ENCODE results near the gene RANBP1.

RANBP1 gene

DNA sequence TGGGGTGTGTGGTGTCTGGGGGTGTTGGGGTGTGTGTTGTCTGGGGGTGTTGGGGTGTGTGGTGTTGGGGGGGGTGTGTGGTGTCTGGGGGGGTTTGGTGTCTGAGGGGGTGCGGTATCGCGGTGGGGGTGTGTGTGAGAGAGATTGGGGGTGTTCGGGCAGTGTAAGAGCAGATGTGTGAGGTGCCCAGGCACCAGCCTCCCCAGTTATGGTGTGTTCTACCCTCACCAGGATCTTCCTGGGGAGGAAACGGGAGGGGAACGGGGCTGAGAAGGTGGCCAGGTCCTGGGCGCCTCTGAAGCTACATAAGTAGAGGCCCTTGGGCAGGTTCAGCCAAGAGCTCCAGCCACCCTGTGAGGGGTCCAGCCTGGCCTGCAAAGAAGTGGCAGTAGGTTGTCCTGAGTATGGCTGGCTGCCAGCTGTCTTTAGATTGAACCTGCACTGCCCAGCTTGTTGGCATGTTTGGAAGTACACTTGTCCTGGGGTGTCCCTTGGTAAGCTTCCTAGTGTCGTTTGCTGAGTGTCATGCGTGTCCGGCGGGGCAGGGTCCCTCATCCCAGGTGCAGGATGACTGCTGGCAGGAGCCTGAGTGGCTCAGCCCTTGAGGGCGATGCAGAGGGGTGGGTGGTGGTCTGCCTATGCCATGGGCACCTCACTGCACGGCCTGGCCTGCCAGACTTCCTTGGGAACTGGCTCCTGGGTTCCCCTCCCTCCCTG lies 7.6 kb downstream of the RANBP1 start:
- Histone ChIP-seq H3K27ac (no peak overlapping the region), H3K9ac (ENCODE audit: insufficient read length) (no peak overlapping the region), H3K36me3 (ENCODE audit: insufficient read depth, low read length) (peaks cover 93% of the 10 kb centered on the region), H3K4me3 (no peak overlapping the region), H3K9me3 (ENCODE audit: low read depth, low read length) (no peaks in the 10 kb centered on the region)
- DNase-seq (ENCODE audit: low read depth, low spot score) = no peak
- no peak for TF ChIP-seq POLR2AphosphoS5 (IDR thresholded peaks at IDR 0.05; ENCODE audit: borderline replicate concordance, low read depth, low read length)
- no peak for TF ChIP-seq EZH2 (IDR thresholded peaks at IDR 0.05)
- TF ChIP-seq FOXP2 (optimal IDR thresholded peaks at IDR 0.05; ENCODE audit: control extremely low read depth, extremely low read length, insufficient read depth) = no peak

DNA sequence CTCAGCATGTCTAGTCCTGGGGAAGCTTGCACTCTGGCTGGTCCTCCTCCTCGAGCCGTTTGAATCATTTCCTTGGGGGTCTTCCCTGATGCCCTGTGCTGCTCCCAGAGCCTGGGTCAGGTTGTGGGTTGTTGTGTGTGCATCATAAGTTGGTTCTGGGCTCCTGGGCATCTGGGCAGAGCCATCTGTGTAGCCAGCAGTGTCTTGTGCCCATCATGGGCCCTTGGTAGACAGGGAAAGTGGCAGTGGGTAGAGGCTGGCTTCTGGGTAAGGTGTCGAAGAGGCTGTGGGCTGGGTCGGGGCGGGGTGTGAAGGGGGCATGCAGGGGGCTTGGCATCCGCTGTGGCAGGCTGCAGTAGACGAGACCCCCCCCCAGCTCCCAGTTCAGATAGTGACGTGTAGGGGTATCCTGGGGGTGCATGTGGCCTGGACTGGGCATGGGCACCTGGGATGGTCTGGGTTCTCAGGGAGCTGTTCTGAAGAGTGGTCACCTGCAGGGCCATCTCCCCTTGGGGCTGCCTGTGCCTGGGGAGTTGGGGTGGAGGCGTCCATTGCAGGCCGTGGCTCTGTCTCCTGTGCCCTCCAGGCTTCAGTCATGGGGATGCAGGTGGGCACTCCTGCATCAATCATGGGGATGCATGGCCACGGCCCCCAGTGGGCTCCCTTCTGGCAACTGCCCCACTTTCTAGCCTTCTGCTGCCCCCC lies 8.3 kb downstream of the RANBP1 start:
- Histone ChIP-seq H3K27ac (no peak overlapping the region), H3K9ac (ENCODE audit: insufficient read length) (no peak overlapping the region), H3K36me3 (ENCODE audit: insufficient read depth, low read length) (peaks cover 86% of the 10 kb centered on the region), H3K9me3 (ENCODE audit: low read depth, low read length) (no peaks in the 10 kb centered on the region), H3K4me3 (no peak overlapping the region)
- DNase-seq (ENCODE audit: low read depth, low spot score) = no peak
- TF ChIP-seq EZH2 (IDR thresholded peaks at IDR 0.05) = no peak
- TF ChIP-seq FOXP2 (optimal IDR thresholded peaks at IDR 0.05; ENCODE audit: control extremely low read depth, extremely low read length, insufficient read depth) = no peak
- TF ChIP-seq POLR2AphosphoS5 (IDR thresholded peaks at IDR 0.05; ENCODE audit: borderline replicate concordance, low read depth, low read length) = no peak

DNA sequence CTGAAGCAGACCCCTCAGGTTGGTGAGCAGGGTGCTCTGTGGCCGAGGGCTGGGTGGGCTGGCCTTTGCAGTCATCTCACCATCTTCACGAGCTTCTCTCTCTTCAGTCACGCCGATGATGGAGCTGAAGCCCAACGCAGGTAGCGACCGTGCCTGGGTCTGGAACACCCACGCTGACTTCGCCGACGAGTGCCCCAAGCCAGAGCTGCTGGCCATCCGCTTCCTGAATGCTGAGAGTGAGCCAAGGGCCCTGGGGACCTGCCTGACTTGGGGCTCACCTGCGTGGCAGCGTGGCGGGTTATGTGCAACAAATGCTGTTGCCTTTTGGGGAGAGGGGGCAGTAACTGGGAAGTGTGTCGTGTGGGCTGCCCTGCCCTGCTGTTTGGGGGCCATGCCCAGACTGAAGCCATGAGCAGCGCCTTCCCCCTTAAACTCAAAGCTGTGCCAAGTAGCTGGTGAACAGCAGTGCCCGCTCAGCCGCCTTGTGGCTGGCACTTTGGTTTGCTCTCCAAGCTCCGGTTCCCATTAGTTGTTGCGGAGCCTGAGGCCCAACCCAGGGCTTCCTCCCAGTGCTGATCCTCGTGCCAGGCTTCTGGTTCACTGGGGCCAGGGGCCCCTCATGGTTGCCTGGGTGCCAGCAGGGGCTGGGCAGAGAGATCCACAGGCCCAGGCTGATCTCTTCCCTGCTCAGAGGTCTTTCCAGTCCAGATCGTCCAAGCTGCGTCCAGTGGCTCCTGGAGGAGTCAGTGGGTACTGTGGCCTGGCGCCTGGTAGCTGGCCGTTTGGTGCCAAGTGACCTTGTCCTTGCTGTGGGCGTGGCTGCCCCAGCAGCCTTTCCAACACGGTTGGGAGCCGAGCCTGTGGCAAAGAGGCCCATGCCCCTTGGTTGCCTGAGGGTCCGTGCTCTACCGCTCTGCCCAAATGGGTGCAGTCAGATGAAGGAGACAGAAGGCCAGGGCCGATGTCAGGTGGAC lies 9.6 kb downstream of the RANBP1 start:
- DNase-seq (ENCODE audit: low read depth, low spot score) = no peak
- no peak overlapping the region for H3K4me3 ChIP-seq
- H3K9ac ChIP-seq (ENCODE audit: insufficient read length) = no peak overlapping the region
- TF ChIP-seq EZH2 (IDR thresholded peaks at IDR 0.05) (no peak), FOXP2 (optimal IDR thresholded peaks at IDR 0.05; ENCODE audit: control extremely low read depth, extremely low read length, insufficient read depth) (no peak), POLR2AphosphoS5 (IDR thresholded peaks at IDR 0.05; ENCODE audit: borderline replicate concordance, low read depth, low read length) (no peak; the same call in 1 of the 2 replicates)
- H3K36me3 ChIP-seq (ENCODE audit: insufficient read depth, low read length) = peaks cover 73% of the 10 kb centered on the region
- no peak overlapping the region for H3K27ac ChIP-seq
- H3K9me3 ChIP-seq (ENCODE audit: low read depth, low read length) = no peaks in the 10 kb centered on the region

DNA sequence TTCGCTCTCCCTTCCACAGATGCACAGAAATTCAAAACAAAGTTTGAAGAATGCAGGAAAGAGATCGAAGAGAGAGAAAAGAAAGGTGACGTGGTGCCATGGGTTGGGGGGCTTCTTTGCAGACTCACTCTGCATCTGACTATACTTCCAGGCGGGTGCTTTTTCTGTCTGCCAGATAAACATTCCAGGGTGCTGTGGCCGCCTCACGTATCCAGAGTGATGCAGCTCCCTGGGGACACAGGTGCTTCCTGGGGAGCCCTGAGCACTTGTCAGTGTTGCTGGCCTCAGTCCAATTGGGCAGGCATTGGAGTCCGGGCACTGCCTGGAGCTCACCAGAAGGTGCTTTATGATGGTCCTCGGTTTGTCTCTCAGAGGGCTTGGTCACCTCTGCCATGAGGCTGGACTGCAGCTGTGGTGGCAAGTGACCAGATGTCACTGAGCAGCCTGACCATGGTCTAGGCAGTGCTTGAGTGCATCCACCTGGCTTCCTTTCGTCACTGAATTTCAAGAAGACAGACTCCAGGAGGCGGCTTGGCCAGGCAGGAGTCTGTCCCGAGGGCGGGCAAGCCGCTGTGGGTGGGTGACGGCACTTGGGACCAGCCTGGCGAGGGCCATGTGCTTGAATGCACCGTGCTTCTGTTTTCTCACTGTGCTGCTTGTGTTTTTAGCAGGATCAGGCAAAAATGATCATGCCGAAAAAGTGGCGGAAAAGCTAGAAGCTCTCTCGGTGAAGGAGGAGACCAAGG lies 10.6 kb downstream of the RANBP1 start:
- Histone ChIP-seq H3K9ac (ENCODE audit: insufficient read length) (no peak overlapping the region), H3K36me3 (ENCODE audit: insufficient read depth, low read length) (peaks cover 64% of the 10 kb centered on the region), H3K27ac (no peak overlapping the region), H3K4me3 (no peak overlapping the region), H3K9me3 (ENCODE audit: low read depth, low read length) (no peaks in the 10 kb centered on the region)
- no peak for DNase-seq (ENCODE audit: low read depth, low spot score)
- TF ChIP-seq EZH2 (IDR thresholded peaks at IDR 0.05) (no peak), POLR2AphosphoS5 (IDR thresholded peaks at IDR 0.05; ENCODE audit: borderline replicate concordance, low read depth, low read length) (no peak), FOXP2 (optimal IDR thresholded peaks at IDR 0.05; ENCODE audit: control extremely low read depth, extremely low read length, insufficient read depth) (no peak)

DNA sequence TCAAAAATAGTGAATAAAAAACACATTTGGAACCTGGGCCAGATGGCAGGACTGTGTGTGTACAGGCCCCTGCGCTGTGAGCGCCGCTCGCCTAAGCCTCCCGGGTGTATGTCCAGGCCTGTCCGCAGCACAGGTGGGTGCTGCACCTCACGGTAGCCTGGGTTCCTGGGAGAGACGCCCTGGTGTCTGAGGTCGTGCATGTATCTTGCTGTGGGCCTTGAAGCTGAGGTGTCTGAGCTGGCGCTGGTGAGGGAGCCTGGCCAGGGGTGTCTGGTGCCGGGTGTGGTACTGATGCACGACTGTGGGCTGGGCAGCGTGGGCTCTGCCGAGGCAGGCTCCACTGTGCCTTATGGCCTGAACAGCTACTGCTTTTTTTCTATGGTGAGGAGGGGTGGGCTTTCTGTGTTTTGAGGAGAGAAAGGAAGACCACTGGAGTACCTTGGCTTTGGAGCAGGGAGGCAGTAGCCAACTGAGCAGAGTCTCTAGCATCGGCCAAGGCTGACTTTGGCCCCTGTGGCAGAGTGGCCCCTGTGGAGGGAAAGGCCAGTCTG lies 11.5 kb downstream of the RANBP1 start:
- no peak overlapping the region for H3K27ac ChIP-seq
- H3K4me3 ChIP-seq = no peak overlapping the region
- DNase-seq (ENCODE audit: low read depth, low spot score) = no peak
- no peak for TF ChIP-seq EZH2 (IDR thresholded peaks at IDR 0.05)
- TF ChIP-seq FOXP2 (optimal IDR thresholded peaks at IDR 0.05; ENCODE audit: control extremely low read depth, extremely low read length, insufficient read depth) = no peak
- peak; percentile 50 for TF ChIP-seq POLR2AphosphoS5 (IDR thresholded peaks at IDR 0.05; ENCODE audit: borderline replicate concordance, low read depth, low read length)
- no peak overlapping the region for H3K9ac ChIP-seq (ENCODE audit: insufficient read length)
- peaks cover 55% of the 10 kb centered on the region for H3K36me3 ChIP-seq (ENCODE audit: insufficient read depth, low read length)
- no peaks in the 10 kb centered on the region for H3K9me3 ChIP-seq (ENCODE audit: low read depth, low read length)

DNA sequence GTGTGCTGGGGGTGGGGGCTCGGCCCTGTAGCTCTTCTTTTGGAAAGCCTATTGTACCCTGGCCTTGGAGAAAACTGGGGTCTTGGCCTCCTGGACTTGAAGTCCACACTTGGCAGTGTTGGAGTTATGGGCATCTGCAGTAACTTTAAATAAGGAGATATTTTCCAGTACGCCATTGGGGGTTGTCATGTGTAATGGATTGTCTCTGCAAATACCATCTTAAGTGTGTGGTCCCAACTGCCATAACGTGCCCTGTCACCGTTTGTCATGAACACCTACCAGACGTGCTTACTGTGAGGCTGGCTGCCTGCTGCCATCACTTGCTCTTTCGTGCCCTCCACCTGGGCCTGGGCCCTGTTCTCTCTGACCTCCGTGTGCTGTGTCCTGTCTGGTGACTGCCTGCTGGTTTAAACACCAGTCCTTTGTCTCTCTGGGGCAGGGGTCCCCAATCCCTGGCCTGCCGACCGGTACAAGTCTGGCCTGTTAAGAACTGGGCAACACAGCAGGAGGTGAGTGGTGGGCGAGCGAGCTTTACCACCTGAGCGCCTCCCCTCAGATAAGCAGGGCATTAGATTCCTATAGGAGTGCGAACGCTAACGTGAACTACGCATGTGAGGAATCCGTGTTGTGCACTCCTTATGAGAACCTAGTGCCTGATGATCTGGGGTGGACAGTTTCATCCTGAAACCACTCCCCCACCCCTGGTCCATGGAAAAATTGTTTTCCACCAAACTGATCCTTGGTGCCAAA lies 12.1 kb downstream of the RANBP1 start:
- peaks cover 50% of the 10 kb centered on the region for H3K36me3 ChIP-seq (ENCODE audit: insufficient read depth, low read length)

DNA sequence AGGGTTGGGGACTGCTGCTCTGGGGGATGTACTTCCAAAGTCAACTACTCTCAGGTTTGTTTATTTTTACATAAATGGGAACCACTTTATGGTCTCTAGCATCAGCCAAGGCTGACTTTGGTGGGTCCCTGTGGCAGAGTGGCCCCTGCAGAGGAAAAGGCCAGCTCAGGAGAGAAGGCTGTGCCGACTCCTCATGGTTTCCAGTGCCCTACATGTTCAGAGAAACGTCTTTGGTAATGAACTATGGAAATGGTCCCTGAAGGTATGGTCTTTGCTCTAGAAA lies 12.7 kb downstream of the RANBP1 start:
- Histone ChIP-seq H3K27ac (no peak overlapping the region), H3K9ac (ENCODE audit: insufficient read length) (no peak overlapping the region), H3K9me3 (ENCODE audit: low read depth, low read length) (no peaks in the 10 kb centered on the region), H3K4me3 (no peak overlapping the region), H3K36me3 (ENCODE audit: insufficient read depth, low read length) (peaks cover 46% of the 10 kb centered on the region)
- TF ChIP-seq FOXP2 (optimal IDR thresholded peaks at IDR 0.05; ENCODE audit: control extremely low read depth, extremely low read length, insufficient read depth) (no peak), POLR2AphosphoS5 (IDR thresholded peaks at IDR 0.05; ENCODE audit: borderline replicate concordance, low read depth, low read length) (no peak; the same call in 1 of the 2 replicates), EZH2 (IDR thresholded peaks at IDR 0.05) (no peak)
- no peak for DNase-seq (ENCODE audit: low read depth, low spot score)

More for the DNA sequence above, 12.1 kb downstream of the RANBP1 start:
- TF ChIP-seq POLR2AphosphoS5 (IDR thresholded peaks at IDR 0.05; ENCODE audit: borderline replicate concordance, low read depth, low read length) (no peak; the same call in 1 of the 2 replicates), FOXP2 (optimal IDR thresholded peaks at IDR 0.05; ENCODE audit: control extremely low read depth, extremely low read length, insufficient read depth) (no peak), EZH2 (IDR thresholded peaks at IDR 0.05) (no peak)
- Histone ChIP-seq H3K9me3 (ENCODE audit: low read depth, low read length) (no peaks in the 10 kb centered on the region), H3K27ac (no peak overlapping the region), H3K9ac (ENCODE audit: insufficient read length) (no peak overlapping the region), H3K4me3 (no peak overlapping the region)
- no peak for DNase-seq (ENCODE audit: low read depth, low spot score)

All from SK-N-MC (cell line).